Umbilical cord (tissue), 2 donors: ENCODE measurements around the gene INAVA. TPM values are rescaled to one million over a fixed set of nuclear protein-coding genes. Genes with fewer than 3 reads are reported as not detected.

Source experiments
- DNase-seq: peaks from one replicate; pipeline ENCODE4 v3.0.0-alpha.2; 2015; ENCODE audit warnings: low spot score
- total RNA-seq: library from RNA; depleted of rRNA; stranded (reverse); fragments of >200 nt; gene quantifications from one replicate; pipeline ENCODE4 v1.2.3, GENCODE V29; 2014; ENCODE audit warnings: low replicate concordance; ENCODE audit not compliant: insufficient read depth

Gene INAVA, protein sequence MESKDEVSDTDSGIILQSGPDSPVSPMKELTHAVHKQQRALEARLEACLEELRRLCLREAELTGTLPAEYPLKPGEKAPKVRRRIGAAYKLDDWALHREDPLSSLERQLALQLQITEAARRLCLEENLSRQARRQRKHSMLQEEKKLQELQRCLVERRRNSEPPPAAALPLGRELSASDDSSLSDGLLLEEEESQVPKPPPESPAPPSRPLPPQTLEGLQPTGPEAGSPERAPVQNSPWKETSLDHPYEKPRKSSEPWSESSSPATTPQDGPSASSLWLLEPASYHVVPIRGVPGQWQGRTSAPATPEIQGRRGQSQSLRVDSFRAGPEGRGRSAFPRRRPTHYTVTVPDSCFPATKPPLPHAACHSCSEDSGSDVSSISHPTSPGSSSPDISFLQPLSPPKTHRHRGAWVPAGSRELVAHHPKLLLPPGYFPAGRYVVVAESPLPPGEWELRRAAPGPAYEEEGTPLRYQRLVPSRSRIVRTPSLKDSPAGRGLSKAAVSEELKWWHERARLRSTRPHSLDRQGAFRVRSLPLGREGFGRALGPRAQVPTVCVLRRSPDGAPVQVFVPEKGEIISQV
- total RNA-seq, result 3.6 TPM

DNA sequence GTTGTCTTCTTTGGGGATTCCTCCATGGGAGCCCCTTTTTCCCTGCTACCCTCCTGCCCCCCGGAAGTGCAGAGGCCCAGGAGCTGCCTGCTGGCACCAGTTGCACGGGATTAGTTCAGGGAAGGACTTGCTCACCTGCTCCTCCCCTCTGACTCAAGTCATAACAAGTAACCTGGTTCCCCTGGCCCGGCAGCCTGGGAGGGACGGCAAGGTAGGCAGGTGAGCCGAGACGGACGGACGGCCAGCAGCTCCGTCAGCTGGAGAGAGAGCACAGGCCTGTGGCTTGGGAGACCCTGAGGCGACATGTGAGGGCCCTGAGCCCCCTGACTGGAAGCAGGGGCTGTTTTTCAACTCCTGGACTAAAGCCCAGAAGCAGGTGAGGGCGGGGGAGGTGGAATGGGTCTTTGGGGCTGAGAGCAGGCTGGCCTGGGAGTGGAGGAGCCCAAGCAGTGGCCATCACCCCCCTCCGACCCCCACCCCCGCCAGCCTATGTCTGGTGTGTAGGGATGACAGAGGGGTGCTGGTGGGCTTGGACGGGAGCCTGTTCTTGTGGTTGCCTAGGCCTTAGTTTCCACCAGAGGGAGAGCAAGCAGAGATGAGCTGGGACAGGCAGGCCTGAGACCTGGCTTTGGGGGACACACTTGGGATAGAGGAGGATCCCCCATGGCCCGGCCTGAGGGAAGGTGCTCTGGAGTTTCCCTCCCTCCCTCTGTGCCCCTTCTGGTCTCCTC lies at the start of gene INAVA:
Gene INAVA, plus strand, starts transcription at position 189 of the 731 bp plus-strand sequence. CDS start 3,501 bp downstream, outside the sequence.
- DNase-seq, result peak; percentile 55

GRCh38 chr1:200845360-200845759 lies 49.3 kb upstream of the INAVA start:
- DNase-seq, result no peak

DNA sequence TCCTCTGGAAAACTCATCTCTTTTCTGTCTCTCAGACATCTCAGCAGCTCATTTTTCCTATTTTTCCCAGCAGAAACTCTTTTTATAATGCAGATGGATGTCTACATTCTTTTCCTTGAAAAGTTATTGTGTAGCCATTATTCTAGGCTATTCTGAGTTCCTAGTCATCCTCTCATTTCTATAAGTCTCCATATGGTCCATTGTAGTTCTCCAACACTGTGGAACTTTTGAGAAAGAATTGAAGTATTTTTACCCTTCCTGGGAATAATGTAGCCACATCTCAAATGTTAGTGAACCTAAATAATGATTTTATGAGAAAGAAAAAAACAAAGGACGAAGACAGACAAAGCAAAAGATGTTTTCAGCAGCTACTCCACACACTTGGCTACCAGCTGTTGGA lies 48.3 kb upstream of the INAVA start:
- DNase-seq, result no peak

DNA sequence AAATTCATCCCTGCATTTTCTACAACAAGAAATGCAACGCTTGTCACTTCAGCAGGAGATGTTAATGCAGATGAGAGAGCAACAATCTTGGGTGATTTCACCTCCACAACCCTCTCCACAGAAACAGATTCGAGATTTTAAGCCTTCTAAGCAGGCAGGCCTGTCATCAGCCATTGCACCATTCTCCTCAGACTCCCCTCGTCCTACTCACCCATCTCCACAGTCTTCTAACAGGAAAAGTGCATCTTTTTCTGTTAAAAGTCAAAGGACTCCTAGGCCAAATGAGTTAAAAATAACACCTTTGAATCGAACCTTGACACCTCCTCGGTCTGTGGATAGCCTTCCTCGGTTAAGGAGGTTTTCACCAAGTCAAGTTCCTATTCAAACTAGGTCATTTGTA lies 45.3 kb upstream of the INAVA start:
- DNase-seq, result no peak

DNA sequence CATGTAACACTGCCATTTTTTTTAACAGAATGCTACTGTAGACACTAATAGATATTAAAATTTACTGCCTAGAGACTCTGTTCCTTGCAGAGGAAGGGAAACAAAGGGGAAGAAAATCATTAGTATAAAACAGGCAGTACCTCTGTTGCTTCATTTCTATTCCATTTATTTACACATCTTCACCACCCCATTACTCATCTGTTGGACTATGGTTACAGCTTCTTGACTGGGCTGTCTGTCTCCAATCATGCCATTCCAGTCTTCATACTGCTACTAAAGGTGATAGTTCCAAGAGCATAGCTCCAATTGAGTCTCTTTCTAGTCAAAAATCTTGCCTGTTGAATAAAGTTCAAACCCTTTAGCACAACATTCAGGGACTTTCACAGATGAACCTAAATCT lies 44.1 kb upstream of the INAVA start:
- DNase-seq, result no peak

DNA sequence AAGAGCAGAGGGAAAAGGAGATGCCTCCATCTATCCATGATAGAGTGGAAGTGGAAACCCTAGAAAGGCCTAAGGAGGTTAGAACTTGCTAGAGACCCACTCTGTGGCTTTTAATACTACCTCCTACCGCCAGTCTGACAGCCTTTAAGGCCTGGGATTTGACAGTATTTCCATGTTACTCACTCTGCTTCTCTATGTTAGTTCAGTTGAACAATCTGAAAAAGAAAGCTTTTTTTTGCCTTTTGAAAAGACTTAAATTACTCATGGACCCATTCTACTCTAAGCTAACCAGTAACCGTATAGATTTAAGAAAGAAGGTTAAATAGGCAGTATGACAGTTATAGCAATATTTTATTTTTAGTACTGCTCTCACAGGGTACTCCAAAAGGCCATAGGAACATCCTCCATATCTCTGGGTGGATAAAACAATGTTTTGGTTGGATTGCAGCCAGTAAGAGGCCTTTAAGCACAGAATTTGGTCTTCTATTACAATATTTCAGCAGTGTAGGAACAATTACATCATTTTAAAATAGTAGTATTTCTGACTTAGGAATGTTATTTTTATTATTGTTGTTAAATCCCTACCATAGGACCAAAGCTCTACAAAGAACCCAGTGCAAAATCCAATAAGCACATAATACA lies 37.9 kb upstream of the INAVA start:
- DNase-seq, result peak; percentile 88

GRCh38 chr1:200857804-200858203 lies 36.9 kb upstream of the INAVA start:
- no peak for DNase-seq

DNA sequence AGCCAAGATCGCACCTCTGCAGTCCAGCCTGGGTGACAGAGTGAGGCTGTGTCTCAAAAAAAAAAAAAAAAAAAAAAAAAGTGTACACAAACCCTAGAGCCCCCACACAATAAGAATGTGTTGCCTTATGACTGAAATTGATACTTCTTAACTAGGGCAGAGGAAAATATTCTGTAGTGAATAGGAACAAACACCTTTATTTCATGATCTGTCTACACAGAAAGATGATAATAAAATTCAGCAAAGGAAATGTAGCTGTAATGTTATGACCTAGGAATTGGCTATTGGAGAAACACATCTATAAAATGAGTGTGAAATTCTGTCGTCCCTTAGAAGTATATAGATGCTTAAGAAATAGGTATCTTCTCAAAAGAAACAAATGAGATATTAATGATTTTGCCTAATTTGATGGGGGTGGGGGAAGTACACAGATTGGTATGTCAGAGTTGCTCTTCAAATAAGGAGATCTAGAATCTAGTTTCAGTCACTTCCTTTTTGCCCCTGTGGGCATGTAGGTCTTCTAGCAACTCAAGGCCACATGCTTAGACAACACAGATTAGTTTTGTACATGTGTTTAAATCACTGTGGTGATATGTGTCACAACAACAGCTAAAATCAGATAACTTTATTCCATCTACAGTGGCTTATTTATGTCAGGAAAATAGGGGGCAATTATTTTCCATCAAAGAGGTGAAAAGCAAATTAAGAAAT lies 32.6 kb upstream of the INAVA start:
- DNase-seq, result no peak

DNA sequence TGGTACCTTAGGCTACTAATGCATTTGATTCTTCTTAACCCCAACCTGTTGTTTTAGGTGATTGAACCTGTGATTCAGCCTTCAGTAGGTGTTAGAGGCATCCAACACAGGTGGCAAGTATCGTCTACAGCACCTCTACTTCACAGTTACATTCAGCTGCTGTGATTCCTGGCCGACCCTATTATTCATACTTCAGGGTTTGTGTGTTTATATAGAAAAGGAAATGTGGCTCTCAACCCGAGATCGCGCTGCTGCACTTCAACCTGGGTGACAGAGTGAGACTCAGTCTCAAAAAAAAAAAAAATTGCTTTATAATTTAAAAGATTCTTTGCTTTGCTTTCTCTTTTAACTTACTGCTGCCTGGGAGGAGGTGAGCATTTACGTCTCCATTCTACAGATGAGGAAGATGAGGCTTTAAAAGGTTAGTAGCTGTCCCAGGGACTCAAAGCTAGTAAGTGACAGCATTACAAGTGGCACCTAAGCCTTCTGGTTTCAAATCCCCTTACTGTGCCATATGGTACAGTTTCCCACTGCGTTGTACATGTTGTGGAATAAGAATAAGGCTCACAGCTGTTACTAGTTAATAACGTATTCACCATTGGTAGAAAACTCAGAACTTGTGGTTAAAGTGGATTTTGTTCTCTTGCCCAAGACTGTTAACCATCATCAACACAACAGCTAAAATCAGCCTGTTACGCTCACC lies 31.8 kb upstream of the INAVA start:
- no peak for DNase-seq

- DNase-seq, result no peak
Measured at GRCh38 chr1:200866116-200866515, 28.6 kb upstream of the INAVA start.

- no peak for DNase-seq
Measured at GRCh38 chr1:200866521-200866920, 28.2 kb upstream of the INAVA start.

GRCh38 chr1:200867018-200867811 lies 27.5 kb upstream of the INAVA start:
- no peak for DNase-seq

DNA sequence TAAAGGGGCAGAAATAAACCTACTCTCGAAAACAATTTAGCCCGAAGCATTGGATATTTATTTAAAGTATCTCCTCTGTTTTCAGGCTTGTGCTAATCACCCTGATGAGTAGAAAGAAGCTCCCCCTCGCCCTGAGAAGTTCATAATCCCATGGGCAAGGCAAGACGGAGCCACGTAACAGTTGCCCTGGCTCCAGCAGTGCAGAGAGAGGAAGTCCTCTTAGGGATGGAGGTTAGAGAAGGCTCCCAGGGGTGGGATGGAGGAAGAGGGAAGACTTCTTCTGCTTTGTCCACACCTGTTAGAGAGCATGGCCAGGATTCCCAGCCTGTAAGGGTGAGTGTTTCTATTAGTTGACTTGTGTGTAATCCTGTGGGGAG lies 25.3 kb upstream of the INAVA start:
- no peak for DNase-seq

GRCh38 chr1:200869753-200870391 lies 24.8 kb upstream of the INAVA start:
- no peak for DNase-seq

DNA sequence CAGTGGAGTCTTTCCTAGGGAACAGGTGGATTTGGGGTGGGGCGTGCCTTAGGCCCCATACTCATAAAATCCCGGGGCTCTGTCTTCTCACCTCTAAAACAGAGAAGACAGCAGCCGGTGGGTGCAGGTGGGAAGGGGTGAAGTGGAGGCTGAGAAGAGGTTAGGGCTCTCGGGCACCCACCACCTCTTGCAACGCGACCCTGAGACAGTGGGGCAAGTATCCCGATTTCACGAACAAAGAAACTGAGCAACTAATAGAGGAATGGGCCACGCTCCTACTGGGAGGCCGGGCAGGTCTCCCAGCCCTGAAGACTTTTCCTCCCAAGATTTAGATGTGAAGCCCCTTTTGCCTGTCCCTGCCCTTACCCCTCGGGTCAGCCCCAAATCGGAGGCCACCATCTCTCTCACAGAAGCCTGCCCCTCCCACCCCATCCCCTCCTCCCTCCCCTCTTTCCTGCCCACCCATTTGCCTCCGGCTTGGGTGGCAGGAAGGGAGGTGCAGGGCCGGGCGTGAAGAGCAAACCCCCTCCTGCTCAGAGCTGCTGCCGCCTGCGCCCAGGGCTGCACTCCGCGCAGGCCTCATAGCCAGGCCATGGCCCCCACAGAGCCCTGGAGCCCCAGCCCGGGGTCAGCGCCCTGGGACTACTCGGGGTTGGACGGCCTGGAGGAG lies 22.1 kb upstream of the INAVA start, which contains the start of gene GPR25:
Gene GPR25, plus strand, starts transcription at position 536 of the 670 bp plus-strand sequence. Its CDS starts 57 bp downstream, at position 593.
- DNase-seq, result no peak

DNA sequence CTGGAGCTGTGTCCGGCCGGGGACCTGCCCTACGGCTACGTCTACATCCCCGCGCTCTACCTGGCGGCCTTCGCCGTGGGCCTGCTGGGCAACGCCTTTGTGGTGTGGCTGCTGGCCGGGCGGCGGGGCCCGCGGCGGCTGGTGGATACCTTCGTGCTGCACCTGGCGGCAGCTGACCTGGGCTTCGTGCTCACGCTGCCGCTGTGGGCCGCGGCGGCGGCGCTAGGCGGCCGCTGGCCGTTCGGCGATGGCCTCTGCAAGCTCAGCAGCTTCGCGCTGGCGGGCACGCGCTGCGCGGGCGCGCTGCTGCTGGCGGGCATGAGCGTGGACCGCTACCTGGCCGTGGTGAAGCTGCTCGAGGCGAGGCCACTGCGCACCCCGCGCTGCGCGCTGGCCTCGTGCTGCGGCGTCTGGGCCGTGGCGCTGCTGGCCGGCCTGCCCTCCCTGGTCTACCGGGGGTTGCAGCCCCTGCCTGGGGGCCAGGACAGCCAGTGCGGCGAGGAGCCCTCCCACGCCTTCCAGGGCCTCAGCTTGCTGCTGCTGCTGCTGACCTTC lies 21.5 kb upstream of the INAVA start:
- DNase-seq, result no peak

GRCh38 chr1:200873671-200874397 lies 20.9 kb upstream of the INAVA start:
- no peak for DNase-seq

- no peak for DNase-seq
Measured at GRCh38 chr1:200874694-200875093, 20.0 kb upstream of the INAVA start.
